ENCODE measurements around the gene LRMDA. TPM values are rescaled to one million over a fixed set of nuclear protein-coding genes. Genes with fewer than 3 reads are reported as not detected.

Gene LRMDA
- total and polyA plus RNA-seq, 2 of the 4 experiments (the other 2 are of a cell fraction) = 0.07 TPM; not detected in 1

DNA sequence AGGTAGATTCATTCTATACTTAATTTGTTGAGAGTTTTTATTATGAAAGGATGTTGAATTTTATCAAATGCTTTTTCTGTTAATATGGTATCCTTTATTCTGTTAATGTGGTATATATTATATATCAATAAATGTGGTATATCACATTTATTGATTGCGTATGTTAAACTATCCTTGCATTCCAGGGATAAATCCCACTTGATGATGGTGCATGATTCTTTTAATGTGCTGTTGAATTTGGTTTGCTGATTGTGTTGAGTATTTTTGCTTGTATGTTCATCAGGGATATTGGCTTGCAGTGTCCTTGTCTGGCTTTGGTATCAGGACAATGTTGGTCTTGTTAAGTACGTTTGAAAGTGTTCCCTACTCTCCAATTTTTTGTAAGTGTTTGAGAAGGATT, 11.9 kb downstream of the LRMDA start:
- no peaks in the 10 kb centered on the region for H3K9me1 ChIP-seq (ENCODE audit: insufficient read depth, low read length)
- no peak overlapping the region for H3K56ac ChIP-seq (ENCODE audit: extremely low read depth, insufficient read depth, low read length)
- no peak overlapping the region for H3K14ac ChIP-seq (replicated peaks; ENCODE audit: low read depth, low read length)
- no peaks in the 10 kb centered on the region for H4K20me1 ChIP-seq (ENCODE audit: insufficient read depth, low read length)
- H3K27me3 ChIP-seq (ENCODE audit: control insufficient read depth, insufficient read depth, low read length) = peaks cover 6% of the 10 kb centered on the region; the same call in 1 of the 2 replicates
- H2BK20ac ChIP-seq (ENCODE audit: low read depth, low read length) = no peak overlapping the region
- H3K4me3 ChIP-seq (ENCODE audit: insufficient read depth, low read depth, low read length) = no peak overlapping the region
- no peak overlapping the region for H2BK120ac ChIP-seq (ENCODE audit: low read depth, low read length)
- intact Hi-C loops (cut with micrococcal nuclease) = no loop called here
- dilution Hi-C loops (cut with HindIII; ENCODE audit: low sequenced_read_pairs, unreplicated experiment) = no loop called here
- BruUV-seq (replicated peaks) = no TSS peak
- TF ChIP-seq RAD21 (IDR thresholded peaks at IDR 0.05; ENCODE audit: low read length) (no peak), MAZ (IDR thresholded peaks at IDR 0.05; ENCODE audit: borderline replicate concordance, low read depth, low read length) (no peak), CHD1 (IDR thresholded peaks at IDR 0.05; ENCODE audit: low read depth, low read length) (no peak), MXI1 (IDR thresholded peaks at IDR 0.05; ENCODE audit: borderline replicate concordance, low read depth, low read length) (no peak), BHLHE40 (IDR thresholded peaks at IDR 0.05; ENCODE audit: low read depth, low read length) (no peak), POLR2A (IDR thresholded peaks at IDR 0.05; ENCODE audit: low read depth, low read length) (no peak), SMC3 (IDR thresholded peaks at IDR 0.05; ENCODE audit: low read depth, low read length) (no peak)
- TF ChIP-seq, protein P1, sequence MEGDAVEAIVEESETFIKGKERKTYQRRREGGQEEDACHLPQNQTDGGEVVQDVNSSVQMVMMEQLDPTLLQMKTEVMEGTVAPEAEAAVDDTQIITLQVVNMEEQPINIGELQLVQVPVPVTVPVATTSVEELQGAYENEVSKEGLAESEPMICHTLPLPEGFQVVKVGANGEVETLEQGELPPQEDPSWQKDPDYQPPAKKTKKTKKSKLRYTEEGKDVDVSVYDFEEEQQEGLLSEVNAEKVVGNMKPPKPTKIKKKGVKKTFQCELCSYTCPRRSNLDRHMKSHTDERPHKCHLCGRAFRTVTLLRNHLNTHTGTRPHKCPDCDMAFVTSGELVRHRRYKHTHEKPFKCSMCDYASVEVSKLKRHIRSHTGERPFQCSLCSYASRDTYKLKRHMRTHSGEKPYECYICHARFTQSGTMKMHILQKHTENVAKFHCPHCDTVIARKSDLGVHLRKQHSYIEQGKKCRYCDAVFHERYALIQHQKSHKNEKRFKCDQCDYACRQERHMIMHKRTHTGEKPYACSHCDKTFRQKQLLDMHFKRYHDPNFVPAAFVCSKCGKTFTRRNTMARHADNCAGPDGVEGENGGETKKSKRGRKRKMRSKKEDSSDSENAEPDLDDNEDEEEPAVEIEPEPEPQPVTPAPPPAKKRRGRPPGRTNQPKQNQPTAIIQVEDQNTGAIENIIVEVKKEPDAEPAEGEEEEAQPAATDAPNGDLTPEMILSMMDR (conservative IDR thresholded peaks at IDR 0.05; ENCODE audit: low read depth, low read length) = no peak
- no peak overlapping the region for H3K27ac ChIP-seq (ENCODE audit: insufficient read depth, low read length)
- ChIA-PET CTCF (no interaction called here), POLR2A (ENCODE audit: unreplicated experiment) (no interaction called here)
- no peaks in the 10 kb centered on the region for H3K36me3 ChIP-seq (ENCODE audit: control insufficient read depth, insufficient read depth, low read length)
- DNase-seq (no peak), ATAC-seq (ENCODE audit: low read depth) (no peak)
- no CpG with 5 or more reads among the region's 2 CpGs for WGBS, 2 experiments (ENCODE audit: extremely low coverage in 2 of 2, insufficient read length in 1 of 2)
- H2BK15ac ChIP-seq (ENCODE audit: low read depth, low read length) = no peak overlapping the region
- no peak overlapping the region for H3K4me2 ChIP-seq (ENCODE audit: low read depth, low read length)
- no peak overlapping the region for H2AK5ac ChIP-seq (ENCODE audit: low read depth, low read length)
- no peak overlapping the region for H3K9ac ChIP-seq (ENCODE audit: low read depth, low read length)
- in situ Hi-C loops (cut with MboI; ENCODE audit: low sequenced_read_pairs) = no loop called here
- H4K91ac ChIP-seq (ENCODE audit: insufficient read depth, low read depth, low read length) = no peak overlapping the region
- no peak overlapping the region for H4K8ac ChIP-seq (ENCODE audit: low read depth in 2 of 2, low read length in 2 of 2)
- no peak overlapping the region for H3K4ac ChIP-seq (ENCODE audit: low read depth, low read length)
- no peak overlapping the region for H4K5ac ChIP-seq (ENCODE audit: low read depth, low read length)
- no peak overlapping the region for H3K18ac ChIP-seq (ENCODE audit: low read depth, low read length)
- H3K9me3 ChIP-seq (ENCODE audit: control insufficient read depth, insufficient read depth, low read length) = peaks cover 8% of the 10 kb centered on the region
- no peaks in the 10 kb centered on the region for H3K79me1 ChIP-seq (ENCODE audit: low read depth in 1 of 2, low read length in 2 of 2)
- H3K4me1 ChIP-seq (ENCODE audit: control insufficient read depth, insufficient read depth, low read length) = no peaks in the 10 kb centered on the region
- no peak overlapping the region for H3K23ac ChIP-seq (ENCODE audit: low read depth, low read length)
- H2AK9ac ChIP-seq (replicated peaks; ENCODE audit: low read depth, low read length, poor library complexity) = no peak overlapping the region
- no peak overlapping the region for H2BK5ac ChIP-seq (ENCODE audit: low read depth, low read length, poor library complexity, severe bottlenecking)
- no peak overlapping the region for H2AFZ ChIP-seq (replicated peaks; ENCODE audit: low read length, poor library complexity)

Data from IMR-90 (cell line).